HG03103 (cell line): ENCODE measurements around the gene NCAPG2.

ENCODE experiments used
- ATAC-seq: cut with Tn5 transposase; IDR thresholded peaks from one replicate; pipeline ENCODE4 v1.9.1; 2021; ENCODE audit warnings: low read depth; ENCODE audit not compliant: unreplicated experiment

NCAPG2 gene, protein sequence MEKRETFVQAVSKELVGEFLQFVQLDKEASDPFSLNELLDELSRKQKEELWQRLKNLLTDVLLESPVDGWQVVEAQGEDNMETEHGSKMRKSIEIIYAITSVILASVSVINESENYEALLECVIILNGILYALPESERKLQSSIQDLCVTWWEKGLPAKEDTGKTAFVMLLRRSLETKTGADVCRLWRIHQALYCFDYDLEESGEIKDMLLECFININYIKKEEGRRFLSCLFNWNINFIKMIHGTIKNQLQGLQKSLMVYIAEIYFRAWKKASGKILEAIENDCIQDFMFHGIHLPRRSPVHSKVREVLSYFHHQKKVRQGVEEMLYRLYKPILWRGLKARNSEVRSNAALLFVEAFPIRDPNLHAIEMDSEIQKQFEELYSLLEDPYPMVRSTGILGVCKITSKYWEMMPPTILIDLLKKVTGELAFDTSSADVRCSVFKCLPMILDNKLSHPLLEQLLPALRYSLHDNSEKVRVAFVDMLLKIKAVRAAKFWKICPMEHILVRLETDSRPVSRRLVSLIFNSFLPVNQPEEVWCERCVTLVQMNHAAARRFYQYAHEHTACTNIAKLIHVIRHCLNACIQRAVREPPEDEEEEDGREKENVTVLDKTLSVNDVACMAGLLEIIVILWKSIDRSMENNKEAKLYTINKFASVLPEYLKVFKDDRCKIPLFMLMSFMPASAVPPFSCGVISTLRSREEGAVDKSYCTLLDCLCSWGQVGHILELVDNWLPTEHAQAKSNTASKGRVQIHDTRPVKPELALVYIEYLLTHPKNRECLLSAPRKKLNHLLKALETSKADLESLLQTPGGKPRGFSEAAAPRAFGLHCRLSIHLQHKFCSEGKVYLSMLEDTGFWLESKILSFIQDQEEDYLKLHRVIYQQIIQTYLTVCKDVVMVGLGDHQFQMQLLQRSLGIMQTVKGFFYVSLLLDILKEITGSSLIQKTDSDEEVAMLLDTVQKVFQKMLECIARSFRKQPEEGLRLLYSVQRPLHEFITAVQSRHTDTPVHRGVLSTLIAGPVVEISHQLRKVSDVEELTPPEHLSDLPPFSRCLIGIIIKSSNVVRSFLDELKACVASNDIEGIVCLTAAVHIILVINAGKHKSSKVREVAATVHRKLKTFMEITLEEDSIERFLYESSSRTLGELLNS

DNA sequence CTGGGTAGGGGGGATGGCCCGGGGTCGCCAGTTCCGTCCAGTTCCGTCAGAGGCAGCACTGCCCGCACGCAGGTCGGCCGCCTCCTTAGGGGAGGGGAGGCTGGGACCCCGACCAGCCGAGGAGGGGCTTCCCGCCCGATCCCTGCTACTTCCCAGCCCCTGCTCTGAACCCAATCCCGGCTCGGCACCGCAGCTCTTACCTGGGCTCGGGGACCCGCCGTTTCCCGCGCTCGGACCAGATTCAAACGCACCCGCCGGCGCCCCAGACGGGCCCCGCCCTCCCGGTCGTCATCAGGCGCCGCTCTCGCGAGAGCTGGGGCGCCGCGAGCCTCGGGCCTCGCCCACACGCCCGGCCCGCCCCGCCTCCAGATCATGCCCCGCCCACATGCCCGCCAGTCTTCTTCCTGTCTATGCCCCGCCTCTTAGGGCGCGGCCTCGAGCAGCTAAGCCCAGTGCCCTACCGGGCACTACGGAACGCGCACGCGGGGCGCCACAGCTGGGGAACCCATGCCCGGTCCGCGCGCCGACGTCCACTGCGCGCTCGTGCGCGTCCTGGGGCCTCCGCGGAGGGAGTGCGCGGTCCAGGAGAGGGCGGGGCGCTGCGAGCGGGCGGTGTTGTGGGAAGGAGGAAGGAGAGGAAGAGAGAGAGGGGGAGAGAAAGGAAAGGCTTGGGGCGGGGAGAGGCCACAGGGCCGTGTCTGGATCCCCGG is at the start of gene NCAPG2:
Gene NCAPG2 (minus strand): TSS at position 281 of the 710 bp plus-strand sequence. CDS start 2,905 bp downstream, outside the sequence.
- peak; percentile 97 for ATAC-seq

- ATAC-seq, result no peak
Observed at GRCh38 chr7:158753900-158754299, 49.3 kb upstream of the NCAPG2 start.

DNA sequence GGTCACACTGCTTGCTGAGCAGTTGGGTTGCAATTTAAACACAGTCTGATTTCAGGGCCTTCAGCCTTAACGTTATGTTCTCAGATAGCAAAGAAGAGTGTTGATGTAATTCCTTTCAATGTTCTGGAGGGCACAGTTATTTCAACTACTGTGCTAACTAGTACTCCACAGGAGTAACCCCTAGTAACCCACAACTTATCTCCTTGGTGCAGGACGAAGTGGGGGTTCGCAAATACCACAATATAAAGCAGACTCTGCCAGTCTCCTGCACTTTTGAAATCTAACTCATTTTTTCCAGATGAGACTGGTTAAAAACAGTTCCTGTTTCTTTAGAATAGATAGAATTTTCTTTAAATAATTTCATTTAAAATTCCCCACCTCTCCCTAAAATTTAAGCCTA is 47.1 kb upstream of the NCAPG2 start:
- no peak for ATAC-seq

GRCh38 chr7:158751199-158751598 is 46.6 kb upstream of the NCAPG2 start:
- ATAC-seq, result no peak

DNA sequence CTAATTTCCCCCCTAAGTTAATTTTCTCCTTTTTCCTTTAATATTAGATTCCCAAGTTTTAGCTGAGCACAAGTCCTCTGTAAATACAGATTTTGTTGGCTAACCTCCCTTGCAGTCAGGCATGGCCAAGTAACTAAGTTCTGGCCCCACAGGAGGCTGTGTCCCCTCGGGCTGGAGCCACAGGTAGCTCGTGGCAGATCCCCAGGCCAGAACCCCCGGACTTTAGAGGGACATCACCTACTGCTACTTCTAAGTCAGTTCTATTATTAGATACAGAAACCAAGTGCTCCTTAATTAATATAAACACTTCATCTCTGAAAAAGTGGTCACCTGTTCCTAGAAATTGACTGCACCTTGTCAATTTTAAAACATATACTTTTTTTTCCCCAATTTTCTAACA is 46.1 kb upstream of the NCAPG2 start:
- ATAC-seq, result no peak

- no peak for ATAC-seq
Observed at GRCh38 chr7:158749396-158749795, 44.8 kb upstream of the NCAPG2 start.

DNA sequence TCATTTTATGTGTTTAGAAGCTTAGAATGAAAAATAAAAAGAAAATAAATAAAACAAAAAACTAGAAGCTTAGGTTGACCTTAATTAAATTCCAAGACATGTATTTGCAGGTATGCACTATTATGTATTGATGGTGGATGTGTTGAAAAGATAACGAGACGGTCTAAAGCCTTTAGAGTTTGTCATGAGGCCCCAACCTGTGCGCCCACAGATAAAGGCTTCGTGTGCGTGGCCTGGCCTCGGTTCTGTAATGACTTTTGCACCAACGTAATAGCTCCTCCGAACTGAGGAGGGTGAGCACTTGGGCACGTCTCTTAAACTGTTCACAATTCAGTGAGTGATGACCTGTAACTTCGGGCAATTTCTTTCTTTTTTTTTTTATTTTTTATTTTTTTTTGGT is 43.7 kb upstream of the NCAPG2 start:
- no peak for ATAC-seq

DNA sequence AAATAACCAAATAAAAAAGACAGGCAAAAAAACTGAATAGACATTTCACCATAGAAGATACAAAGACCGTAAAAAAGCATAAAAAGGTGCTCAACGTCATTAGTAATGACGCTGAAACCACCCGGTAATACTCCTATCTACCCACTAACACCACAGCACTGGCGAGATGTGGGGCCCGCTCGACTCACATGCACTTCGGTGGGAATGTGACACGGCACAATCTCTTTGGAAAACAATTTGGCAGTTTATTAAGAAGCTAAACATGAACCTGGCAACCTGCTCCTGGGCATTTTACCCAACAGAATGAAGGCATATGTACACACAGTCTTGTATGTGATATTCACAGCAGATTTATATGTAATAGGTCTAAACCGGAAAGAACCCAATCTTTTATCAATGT is 42.8 kb upstream of the NCAPG2 start:
- ATAC-seq, result no peak

DNA sequence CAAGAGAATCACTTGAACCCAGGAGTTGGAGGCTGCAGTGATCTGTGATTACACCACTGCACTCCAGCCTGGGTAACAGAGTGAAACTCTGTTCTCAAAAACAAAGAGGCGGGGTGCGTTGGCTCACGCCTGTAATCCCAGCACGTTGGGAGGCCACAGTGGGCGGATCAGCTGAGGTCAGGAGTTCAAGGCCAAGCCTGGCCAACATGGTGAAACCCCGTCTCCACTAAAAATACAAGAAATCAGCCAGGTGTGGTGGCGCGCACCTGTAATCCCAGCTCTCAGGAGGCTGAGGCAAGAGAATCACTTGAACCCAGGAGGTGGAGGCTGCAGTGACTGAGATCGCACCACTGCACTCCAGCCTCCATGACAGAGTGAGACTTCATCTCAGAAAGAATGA is 42.4 kb upstream of the NCAPG2 start:
- no peak for ATAC-seq

- no peak for ATAC-seq
Observed at GRCh38 chr7:158745057-158745715, 40.6 kb upstream of the NCAPG2 start.

- no peak for ATAC-seq
Observed at GRCh38 chr7:158744070-158744469, 39.5 kb upstream of the NCAPG2 start.

- ATAC-seq, result no peak
Observed at GRCh38 chr7:158743219-158743618, 38.6 kb upstream of the NCAPG2 start.

DNA sequence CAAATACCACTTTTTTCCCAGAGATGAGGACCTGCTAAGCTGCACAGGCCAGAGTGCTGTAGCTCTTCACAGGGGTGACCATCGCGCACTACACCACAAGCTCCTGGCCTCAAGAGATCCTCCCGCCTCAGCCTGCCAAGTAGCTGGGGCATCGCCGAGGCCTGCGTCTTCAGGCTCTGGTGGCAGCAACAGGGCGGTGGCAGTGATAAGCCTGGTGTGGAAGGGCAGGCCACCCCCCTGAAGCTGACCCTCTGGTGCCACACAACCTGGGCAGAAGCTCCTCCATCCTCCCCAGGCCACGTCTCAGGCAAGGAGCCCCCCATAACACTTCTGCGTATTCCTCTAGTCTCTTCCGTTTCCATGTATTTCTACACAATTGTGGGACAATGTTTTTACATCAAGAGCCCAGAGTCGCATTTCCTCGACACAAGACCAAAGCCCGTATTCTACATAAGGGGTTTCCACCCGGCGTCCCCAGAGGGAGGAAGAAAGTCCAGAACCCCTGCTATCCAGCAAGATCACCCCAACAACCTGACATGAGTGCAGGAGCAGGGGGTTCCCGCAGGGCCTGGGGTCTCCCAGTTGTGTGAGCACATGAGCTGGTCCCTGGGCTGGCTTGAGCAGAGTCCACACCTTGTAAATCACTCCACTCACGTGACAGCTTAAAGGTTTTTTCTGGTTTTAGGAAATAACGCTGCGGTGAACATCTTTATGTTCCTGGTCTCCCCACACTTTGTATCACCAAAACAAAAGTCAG is 37.6 kb upstream of the NCAPG2 start:
- ATAC-seq, result no peak

DNA sequence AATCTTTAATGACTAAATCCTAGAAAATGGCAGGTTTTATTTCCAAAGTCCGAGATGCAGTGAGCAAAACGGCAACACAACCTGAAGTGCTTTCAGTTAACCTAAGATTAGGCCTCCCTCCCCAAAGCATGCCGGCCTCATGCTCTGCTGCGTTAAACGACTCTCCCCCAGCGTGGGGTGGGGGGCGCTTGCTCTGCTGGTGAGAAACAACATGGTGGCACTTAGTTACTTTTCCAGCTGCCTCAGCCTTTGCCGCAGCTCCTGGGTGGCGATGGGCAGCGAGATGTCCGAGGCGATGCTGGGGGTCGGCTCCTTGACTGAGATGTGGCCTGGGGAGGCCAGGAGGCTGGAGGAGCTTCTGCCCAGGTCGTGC is 36.7 kb upstream of the NCAPG2 start:
- ATAC-seq, result no peak

DNA sequence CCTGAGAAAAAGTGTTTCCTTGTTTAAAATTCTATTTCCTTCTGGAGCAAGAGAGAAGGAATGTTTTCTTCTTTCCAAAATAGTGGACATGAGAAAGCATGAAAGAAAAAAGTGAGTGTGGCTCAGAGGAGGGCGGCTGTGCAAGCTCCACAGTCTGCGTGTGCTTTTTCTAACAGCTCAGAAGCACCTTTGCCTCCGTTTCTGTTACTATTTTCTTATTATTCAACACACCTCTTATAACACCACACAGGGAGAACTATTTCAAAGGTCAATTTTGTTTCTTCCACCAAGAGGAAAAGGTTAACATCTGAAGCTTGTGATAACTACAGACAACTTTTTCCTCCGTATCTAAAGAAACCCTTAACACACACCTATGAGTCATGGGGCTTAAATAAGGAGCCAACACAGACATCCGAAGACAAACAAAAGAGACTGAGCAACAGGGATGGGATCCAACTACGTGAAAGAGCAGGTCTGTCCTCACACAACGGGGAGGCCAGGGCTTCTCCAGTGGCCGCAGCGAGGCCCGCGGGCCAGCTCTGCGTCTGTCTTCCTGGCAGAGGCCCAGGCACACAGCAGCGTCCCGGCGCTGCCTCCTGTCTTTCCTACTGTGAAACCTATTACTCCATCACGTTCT is 36.2 kb upstream of the NCAPG2 start:
- no peak for ATAC-seq

GRCh38 chr7:158740013-158740656 is 35.5 kb upstream of the NCAPG2 start:
- no peak for ATAC-seq

DNA sequence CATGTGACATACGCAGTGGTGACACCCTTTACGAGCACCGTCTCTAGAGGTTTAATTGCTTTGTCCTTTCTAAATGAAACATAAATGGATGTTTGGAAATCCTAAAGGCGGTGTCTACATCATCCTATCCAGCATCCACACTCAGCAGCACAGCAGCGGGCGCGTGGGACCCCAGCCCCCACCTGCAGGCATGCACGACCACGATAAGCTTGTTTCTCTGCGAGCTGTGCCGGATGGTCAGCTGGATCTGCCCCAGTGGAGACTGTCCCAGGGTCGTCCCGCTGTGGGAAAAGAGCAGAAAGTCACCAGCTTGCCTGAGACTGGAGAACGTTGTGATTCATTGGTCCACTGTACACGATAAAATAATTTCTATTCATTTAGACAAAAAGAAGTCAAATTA is 34.2 kb upstream of the NCAPG2 start:
- no peak for ATAC-seq

DNA sequence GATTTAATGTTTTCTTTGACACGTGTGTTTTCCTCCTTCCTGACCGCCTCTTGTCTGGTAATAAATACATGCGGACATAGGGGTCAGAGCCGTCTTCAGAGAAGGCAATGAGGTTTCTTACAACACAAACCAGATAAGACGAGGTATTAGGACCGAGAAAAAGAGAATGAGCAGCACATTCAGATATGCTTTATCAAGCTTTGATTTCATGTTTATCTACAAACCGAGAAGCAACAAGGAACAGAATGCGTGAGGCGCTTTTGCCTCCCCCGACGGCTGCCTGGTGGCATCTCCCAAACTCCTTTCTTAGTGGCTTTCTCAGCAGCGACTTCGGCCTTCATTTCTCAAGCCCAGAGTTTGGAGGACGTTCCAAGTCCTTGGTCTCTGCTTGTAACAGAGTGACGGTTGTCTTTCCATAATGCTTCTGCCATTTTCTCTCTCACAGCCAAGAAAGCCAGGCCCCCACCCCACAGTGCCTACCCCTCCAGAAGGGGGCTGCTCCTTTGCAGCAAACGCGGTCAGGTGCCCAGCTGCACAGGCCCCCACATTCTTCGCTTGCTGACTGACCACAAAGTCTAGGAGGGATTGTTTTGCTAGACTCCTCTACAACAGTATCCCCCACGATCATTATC is 32.6 kb upstream of the NCAPG2 start:
- no peak for ATAC-seq
